Esophagus squamous epithelium (tissue), 5 donors: ENCODE measurements around the gene WDR38. TPM values are rescaled to one million over a fixed set of nuclear protein-coding genes. Genes with fewer than 3 reads are reported as not detected.

Experiments used
- DNase-seq: peaks from one replicate; lab custom pipeline; 2025; lab: John Stamatoyannopoulos, UW
- H3K27ac ChIP-seq, 4 donors: fragments of 200-600 bp; sonication (generic); one replicate each; pipeline ENCODE4 v1.5.1; 2016 to 2019; ENCODE audit warnings: mild to moderate bottlenecking in 1 of 4
- H3K27me3 ChIP-seq, 4 donors: fragments of 200-600 bp; sonication (generic); 1 replicate in 3 of 4; 2 replicates in 1 of 4; pipeline versions ENCODE4 v1.5.1 to v1.6.0; 2017 to 2021; ENCODE audit warnings: antibody characterized with exemption in 1 of 4
- H3K36me3 ChIP-seq, 3 donors: fragments of 200-600 bp; sonication (generic); one replicate each; pipeline ENCODE4 v1.5.1; 2016 to 2019
- H3K4me1 ChIP-seq, 3 donors: fragments of 200-600 bp; sonication (generic); one replicate each; pipeline ENCODE4 v1.5.1; 2017 to 2019
- H3K4me3 ChIP-seq, 4 donors: fragments of 200-600 bp; sonication (generic); 1 replicate in 3 of 4; 2 replicates in 1 of 4; pipeline ENCODE4 v1.5.1; 2016 to 2019; ENCODE audit warnings: mild to moderate bottlenecking in 2 of 4, moderate library complexity in 1 of 4
- H3K9me3 ChIP-seq, 3 donors: fragments of 200-600 bp; sonication (generic); one replicate each; pipeline ENCODE4 v1.5.1; 2016 to 2019
- CTCF ChIP-seq, 6 experiments: fragments of 450-650 bp in 4 of 6; fragments of 200-600 bp in 2 of 6; sonication (generic) in 2 of 6; IDR thresholded peaks; one replicate each; pipeline ENCODE4 v1.5.1; 2016 to 2019; ENCODE audit warnings: antibody characterized with exemption in 6 of 6, mild to moderate bottlenecking in 4 of 6, moderate library complexity in 4 of 6
- POLR2A ChIP-seq, 4 donors: fragments of 450-650 bp; IDR thresholded peaks; one replicate each; pipeline ENCODE4 v1.6.1; 2017; ENCODE audit warnings: antibody characterized with exemption in 4 of 4, mild to moderate bottlenecking in 4 of 4, moderate library complexity in 3 of 4
- WGBS, 2 donors: methylation state at CpG; one replicate each; pipeline ENCODE4 v1.1.5; 2018; 5-methylcytosine and 5-hydroxymethylcytosine counted together
- intact Hi-C: fragments of 100-400 bp; cut with DNase I; formaldehyde crosslinking; loops from one replicate; pipeline ENCODE4 v1.15.0; 2022
- total RNA-seq, 4 donors: library from RNA; depleted of rRNA; stranded (reverse); fragments of >200 nt; gene quantifications; one replicate each; pipeline ENCODE4 v1.1.0, GENCODE V29; 2016
- donor health status: DM: yes; HTN: yes; CAD: no.

The WDR38 gene
- total RNA-seq, 4 donors from 2014 or later, result not detected

DNA sequence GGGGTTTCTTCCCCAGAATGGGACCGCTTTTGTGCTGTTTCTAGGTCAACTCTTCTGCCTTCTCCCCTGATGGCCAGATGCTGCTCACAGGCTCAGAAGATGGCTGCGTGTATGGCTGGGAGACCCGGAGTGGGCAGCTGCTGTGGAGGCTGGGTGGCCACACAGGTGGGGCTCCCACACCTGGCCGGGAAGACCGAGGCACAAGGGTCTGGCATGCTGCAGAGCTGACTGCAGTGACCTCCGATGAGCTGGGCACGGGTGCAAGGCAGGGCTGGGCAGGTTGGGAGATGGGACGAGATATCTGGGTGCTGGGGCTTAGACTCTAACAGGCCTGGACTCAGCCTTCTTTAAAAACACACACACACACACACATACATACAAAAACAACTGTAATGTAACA is 901 bp downstream of the WDR38 start:
- Histone ChIP-seq H3K4me3 (no peak overlapping the region), H3K36me3 (peaks cover 16 to 33% (median 20%) of the 10 kb centered on the region in 3 donors), H3K27me3 (no peaks in the 10 kb centered on the region), H3K4me1 (peaks cover 16 to 55% (median 24%) of the 10 kb centered on the region in 3 donors), H3K9me3 (no peaks in the 10 kb centered on the region), H3K27ac (no peak overlapping the region)
- WGBS, 2 donors, result 49 to 56% methylated on average over 4 to 7 of the region's 8 CpGs
- intact Hi-C loops, result loop anchor here (10.0 kb wide), 1 partner anchor 291 kb away; the partner anchor contains the start of gene SCAI
- no peak for TF ChIP-seq CTCF (IDR thresholded peaks at IDR 0.05)
- DNase-seq, result no peak

- Histone ChIP-seq H3K27me3 (no peaks in the 10 kb centered on the region), H3K36me3 (peaks cover 18 to 40% (median 21%) of the 10 kb centered on the region in 3 donors), H3K4me1 (peaks cover 19 to 62% (median 30%) of the 10 kb centered on the region in 3 donors), H3K9me3 (no peaks in the 10 kb centered on the region), H3K4me3 (no peak overlapping the region), H3K27ac (no peak overlapping the region)
- WGBS, 2 donors, result 53 to 55% methylated on average over 7 of the region's 7 CpGs
- intact Hi-C loops, result loop anchor here (10.0 kb wide), 1 partner anchor 290 kb away; the partner anchor contains the start of gene SCAI
- no peak for DNase-seq
- TF ChIP-seq CTCF (IDR thresholded peaks at IDR 0.05) (no peak), POLR2A (IDR thresholded peaks at IDR 0.05) (no peak)
Measured at GRCh38 chr9:124854822-124855221, 1.6 kb downstream of the WDR38 start.

GRCh38 chr9:124855566-124855943 is 2.3 kb downstream of the WDR38 start:
- peaks cover 18 to 47% (median 28%) of the 10 kb centered on the region in 3 donors for H3K36me3 ChIP-seq
- peaks cover 27 to 69% (median 37%) of the 10 kb centered on the region in 3 donors for H3K4me1 ChIP-seq
- 81 to 86% methylated on average over 5 to 15 of the region's 18 CpGs for WGBS, 2 donors
- DNase-seq, result no peak
- H3K4me3 ChIP-seq, result no peak overlapping the region
- H3K9me3 ChIP-seq, result no peaks in the 10 kb centered on the region
- H3K27ac ChIP-seq, result peak overlapping the region in 1 of 4 donors; percentile 5
- no peaks in the 10 kb centered on the region for H3K27me3 ChIP-seq
- intact Hi-C loops, result loop anchor here (10.0 kb wide), 1 partner anchor 289 kb away; the partner anchor contains the start of gene SCAI
- no peak for TF ChIP-seq CTCF (IDR thresholded peaks at IDR 0.05)

DNA sequence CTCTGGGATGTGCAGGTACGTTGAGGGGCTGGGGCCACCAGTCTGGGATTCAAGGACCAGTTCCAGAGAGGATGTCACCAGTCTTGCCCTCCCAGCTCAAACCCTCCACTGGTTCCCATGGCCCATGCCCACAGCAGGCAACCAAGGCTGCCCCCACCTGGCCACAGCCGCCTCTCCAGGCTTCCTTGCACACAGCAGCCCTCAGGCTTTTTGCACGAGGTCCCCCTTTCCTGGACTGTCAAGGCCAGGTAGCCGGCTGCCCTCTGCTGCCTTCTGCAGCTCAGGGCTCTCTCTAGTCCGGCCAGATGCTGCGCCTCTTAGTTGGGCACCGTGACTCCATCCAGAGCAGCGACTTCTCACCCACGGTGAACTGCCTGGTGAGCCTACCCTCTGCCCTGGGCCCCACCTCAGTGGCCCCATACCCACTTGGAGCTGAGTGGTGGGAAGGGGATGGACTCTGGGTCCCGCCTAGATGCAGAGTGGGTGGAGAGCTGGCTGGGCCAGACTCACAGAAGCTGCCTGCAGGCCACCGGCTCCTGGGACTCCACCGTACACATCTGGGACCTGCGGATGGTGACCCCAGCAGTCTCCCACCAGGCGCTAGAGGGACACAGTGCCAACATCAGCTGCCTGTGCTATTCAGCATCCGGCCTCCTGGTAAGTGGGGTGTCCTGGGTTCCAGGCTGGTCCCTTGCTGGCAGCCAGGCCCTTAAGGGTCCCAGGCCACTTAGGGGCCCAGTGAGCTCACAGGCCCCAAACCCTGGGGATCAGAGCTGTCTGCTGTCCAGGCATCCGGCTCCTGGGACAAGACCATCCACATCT is 2.9 kb downstream of the WDR38 start:
- peaks cover 18 to 51% (median 28%) of the 10 kb centered on the region in 3 donors for H3K36me3 ChIP-seq

More for the DNA sequence above, 2.9 kb downstream of the WDR38 start:
- peak in 3 of 6 experiments; percentile 7 to 26 (median 9) for TF ChIP-seq CTCF (IDR thresholded peaks at IDR 0.05)
- no peak for TF ChIP-seq POLR2A (IDR thresholded peaks at IDR 0.05)
- Histone ChIP-seq H3K4me3 (no peak overlapping the region), H3K27ac (peak overlapping the region in 1 of 4 donors; percentile 5), H3K9me3 (no peaks in the 10 kb centered on the region), H3K4me1 (peaks cover 33 to 70% (median 43%) of the 10 kb centered on the region in 3 donors), H3K27me3 (no peaks in the 10 kb centered on the region)
- DNase-seq, result no peak
- WGBS, 2 donors, result 63% methylated on average over 12 of the region's 16 CpGs; no CpG with 5 or more reads in 1 of the 2 donors
- intact Hi-C loops, result loop anchor here (10.0 kb wide), 1 partner anchor 289 kb away; the partner anchor contains the start of gene SCAI
